Measurements from ENCODE around the gene WBP2NL.
"Not testable (repeated sequence)": the region's sequence is repeated elsewhere in the genome, so short reads cannot be mapped to it uniquely, and the experiment has no call there.

The WBP2NL gene, protein sequence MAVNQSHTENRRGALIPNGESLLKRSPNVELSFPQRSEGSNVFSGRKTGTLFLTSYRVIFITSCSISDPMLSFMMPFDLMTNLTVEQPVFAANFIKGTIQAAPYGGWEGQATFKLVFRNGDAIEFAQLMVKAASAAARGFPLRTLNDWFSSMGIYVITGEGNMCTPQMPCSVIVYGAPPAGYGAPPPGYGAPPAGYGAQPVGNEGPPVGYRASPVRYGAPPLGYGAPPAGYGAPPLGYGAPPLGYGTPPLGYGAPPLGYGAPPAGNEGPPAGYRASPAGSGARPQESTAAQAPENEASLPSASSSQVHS

GRCh38 chr22:41998361-41999261, at the start of gene WBP2NL:
Gene WBP2NL (plus strand): TSS chr22:41998788. CDS start chr22:41998819, 31 bp downstream.
- peak; percentile 64 to 74 for DNase-seq

DNA sequence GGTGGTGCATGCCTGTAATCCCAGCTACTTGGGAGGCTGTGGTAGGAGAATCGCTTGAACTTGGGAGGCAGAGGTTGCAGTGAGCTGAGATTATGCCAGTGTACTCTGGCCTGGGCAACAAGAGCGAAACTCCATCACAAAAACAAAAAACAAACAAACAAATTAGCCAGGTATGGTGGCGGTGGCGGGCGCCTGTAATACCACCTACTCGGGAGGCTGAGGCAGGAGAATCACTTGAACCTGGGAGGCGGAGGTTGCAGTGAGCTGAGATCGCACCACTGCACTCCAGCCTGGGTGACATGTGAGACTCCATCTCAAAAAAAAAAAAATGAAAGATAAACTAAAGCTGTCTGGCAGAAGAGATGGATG, 49.7 kb upstream of the WBP2NL start:
- DNase-seq: not testable (repeated sequence)

DNA sequence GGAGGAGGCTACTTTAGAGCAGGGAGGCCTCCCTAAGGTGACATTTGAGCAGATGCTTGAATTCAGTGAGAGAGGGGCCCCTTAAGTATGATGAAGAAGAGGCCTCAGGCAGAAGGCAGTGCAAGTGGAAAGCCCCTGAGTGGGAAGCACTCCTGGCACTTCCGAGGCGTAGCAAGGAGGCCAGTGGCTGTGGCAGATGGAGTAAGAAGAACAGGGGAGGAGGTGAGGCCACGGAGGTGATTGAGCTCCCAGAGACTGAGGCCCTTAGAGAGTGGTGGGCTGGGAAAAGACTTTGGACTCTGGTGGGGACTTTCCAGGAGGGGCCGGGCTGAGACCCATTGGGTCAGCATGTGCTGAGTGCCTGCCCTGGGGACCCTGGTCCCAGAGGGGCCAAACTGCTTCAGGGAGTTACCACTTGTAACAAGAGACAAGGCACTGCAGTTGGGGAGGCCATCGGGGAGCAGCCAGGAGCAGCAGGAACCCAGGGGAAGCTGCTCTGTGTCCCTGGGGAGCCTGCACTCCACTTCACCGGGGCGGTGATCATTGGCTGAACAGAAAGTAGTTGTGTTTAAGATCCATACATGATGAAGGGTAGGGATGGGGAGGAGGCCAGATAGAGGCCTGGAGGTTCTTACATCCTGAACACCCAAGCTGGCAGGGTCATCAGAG, 49.2 kb upstream of the WBP2NL start:
- DNase-seq: no peak

DNA sequence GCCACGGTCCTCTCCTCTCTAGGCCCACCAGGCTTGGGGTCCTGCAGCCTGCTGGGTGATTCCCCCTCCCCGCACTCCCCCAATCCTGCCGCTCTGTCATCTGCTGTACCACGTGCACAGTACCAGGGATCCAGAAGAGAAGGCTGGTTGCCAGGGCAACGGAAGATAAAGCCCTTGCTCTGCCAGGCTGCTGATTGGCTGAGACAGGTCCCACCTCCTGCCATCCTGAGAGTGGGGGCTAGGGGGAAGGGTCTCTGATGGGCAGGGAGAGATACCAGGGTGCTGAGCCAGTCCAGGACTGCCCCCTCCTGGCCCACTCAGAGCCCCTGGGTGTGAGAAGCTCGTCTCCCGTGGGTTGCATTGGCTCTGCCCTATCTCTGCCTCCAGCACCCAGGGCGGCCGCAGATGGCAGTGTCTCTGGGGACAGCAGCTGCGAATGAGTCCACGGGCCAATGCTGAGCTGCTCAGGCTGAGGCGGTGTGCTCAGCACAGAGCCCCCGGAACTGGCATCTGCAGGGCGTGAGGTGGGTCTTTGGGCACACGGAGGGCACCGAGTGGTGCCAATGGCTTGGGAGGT, 46.6 kb upstream of the WBP2NL start, which contains the start of gene SMIM45:
TSS of gene SMIM45 (plus strand) at position 253 of the 577 bp plus-strand sequence.
- no peak for DNase-seq

GRCh38 chr22:41952713-41953112, 45.9 kb upstream of the WBP2NL start:
- no peak for DNase-seq

DNA sequence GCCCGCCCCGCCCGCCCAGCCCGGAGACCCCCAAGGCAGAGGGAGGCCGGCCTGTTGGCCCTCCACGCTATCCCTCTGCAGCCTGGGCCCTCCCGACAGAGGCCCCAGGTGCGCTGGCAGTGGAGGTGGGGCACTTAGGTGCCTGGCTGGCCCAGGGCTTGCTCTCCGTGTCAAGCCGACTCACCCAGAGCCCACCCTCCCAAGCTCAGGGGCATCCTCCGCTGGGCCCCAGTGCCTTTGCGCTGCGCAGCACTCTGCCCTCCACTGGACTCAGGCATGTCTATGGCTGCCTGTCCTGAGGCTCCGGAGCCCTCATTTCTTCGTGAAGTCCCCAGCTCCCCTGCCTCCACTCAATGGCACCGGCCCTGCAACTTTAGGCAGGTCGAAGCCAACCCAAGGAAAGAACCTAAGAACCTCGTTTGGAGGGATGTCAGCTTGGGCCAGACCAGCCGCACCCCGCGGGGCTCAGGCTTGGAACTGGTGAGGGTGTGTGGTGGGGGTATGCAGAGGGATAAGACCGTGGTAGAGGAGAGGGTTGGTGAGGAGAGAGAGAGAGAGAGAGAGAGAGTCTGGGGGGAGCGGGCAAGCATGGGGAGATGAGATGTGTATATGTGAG, 40.5 kb upstream of the WBP2NL start:
- no peak for DNase-seq

DNA sequence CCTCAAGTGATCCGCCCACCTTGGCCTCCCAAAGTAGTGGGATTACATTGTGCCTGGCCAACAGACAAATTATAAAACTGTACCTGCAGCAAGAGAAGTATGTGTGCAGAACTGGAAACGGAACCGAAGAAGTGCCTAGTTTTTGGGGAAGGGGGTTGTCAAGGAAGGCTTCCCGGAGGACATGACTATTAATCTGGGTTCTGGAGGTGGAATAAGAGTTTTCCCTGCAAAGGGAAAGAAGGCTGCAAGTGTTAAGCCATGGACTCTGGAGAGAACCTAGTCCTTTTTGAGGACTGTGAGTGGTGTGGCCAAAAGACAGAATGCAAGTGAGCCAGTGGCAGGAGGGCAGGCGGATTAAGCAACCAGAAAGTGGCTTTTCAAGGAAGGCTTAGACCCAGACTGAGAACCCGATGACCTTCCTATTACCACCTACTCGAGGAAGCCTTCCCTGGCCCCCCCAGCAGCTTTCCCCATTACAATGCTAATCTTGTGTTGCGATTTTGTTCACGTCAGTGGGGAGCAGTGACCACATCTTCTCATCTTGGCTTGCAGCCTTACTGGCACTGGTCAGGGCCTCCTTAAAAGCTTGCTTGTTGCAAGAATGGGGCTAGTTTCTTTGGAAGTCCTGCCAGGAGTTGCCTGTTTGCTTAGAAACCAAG, 35.0 kb upstream of the WBP2NL start:
- DNase-seq: no peak

GRCh38 chr22:41964112-41964491, 34.5 kb upstream of the WBP2NL start:
- DNase-seq: no peak

DNA sequence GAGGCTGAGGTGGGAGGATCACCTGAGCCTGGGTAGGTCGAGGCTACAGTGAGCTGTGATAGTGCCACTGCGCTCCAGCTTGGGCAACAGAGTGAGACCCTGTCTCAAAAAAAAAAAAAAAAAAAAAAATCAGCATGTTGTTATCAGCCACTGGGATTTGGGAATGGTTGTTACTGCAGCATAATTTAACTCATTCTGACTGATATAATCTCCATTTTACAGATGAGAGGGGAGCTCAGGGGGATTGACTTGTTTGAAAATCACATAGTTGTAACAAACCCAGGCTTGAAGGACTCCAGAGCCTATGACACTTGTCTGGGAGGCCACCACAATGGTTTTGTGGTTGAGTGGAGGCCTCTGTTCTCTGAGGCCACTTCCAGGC, 32.4 kb upstream of the WBP2NL start:
- no peak for DNase-seq

GRCh38 chr22:41966607-41967240, 31.9 kb upstream of the WBP2NL start:
- DNase-seq: peak; percentile 82 to 85

DNA sequence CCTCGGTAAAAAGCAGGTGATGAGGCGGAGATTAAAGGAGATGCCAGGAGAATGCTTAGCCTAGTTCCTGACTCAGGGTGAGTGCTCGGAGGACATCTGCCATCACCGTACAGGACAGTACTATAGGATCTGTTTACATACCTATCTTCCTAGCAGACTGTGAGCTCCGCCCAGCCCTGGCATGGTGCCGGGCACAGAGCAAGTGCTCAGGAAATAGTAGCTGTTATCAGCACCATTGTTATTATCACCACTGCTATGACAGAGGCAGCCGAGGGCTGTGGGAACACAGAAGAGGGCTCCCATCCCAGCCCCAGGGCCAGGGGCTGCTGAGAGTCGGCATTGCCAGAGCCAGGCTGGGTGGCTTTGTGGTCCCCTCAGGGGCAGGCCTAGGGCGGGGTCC, 30.0 kb upstream of the WBP2NL start:
- peak; percentile 64 to 73 for DNase-seq

GRCh38 chr22:41969110-41969646, 29.4 kb upstream of the WBP2NL start, which contains the start of gene SEPTIN3:
Gene SEPTIN3 (plus strand): TSS chr22:41969443. CDS start chr22:41971493, 2,050 bp downstream.
- DNase-seq: peak in 1 of 2 experiments; percentile 32

DNA sequence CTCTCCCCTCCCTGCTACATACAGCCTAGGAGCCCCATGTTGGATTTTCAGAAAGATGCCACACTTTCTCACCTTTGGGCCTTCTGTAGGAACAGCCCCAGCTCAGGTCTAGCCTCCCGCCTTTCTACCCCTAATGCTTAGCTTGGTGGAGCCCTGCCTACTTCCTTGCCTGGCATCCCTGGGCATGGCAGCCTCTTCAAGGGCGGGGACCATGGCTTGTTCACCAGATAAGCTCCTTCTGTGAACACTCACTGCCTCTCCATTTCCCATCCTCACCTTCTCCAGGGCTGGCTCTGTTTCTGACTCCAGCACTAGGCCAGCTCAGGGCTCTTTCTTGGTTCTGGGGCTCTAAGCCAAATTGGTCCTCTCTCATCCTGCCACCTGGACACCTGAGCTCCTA, 28.0 kb upstream of the WBP2NL start:
- DNase-seq: no peak

- DNase-seq: no peak
Observed at GRCh38 chr22:41971431-41971830, 27.2 kb upstream of the WBP2NL start.

DNA sequence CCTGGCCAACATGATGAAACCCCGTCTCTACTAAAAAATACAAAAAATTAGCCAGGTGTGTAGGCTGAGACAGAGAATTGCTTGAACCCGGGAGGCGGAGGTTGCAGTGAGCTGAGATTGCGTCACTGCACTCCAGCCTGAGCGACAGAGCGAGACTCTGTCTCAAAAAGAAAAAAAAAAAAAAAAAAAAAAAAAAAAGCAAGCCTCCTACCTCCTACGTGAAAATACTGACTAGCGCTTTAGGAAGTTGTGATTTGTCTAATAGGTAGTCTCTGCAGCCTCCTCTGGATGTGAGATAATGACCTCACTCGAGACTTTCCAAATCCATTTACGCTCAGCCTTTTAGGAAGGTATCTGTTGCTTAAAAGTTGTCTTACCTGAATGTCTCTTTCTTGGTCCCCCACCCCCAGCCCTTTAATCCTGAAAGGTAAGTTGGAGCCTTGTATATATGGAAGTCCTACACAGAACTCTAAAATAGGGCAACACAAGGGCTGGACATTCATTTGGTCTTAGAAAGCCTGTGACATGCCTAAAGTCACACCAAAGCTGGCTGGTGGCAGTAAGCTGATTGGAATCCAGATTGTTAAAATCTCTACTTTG, 23.8 kb upstream of the WBP2NL start:
- no peak for DNase-seq

DNA sequence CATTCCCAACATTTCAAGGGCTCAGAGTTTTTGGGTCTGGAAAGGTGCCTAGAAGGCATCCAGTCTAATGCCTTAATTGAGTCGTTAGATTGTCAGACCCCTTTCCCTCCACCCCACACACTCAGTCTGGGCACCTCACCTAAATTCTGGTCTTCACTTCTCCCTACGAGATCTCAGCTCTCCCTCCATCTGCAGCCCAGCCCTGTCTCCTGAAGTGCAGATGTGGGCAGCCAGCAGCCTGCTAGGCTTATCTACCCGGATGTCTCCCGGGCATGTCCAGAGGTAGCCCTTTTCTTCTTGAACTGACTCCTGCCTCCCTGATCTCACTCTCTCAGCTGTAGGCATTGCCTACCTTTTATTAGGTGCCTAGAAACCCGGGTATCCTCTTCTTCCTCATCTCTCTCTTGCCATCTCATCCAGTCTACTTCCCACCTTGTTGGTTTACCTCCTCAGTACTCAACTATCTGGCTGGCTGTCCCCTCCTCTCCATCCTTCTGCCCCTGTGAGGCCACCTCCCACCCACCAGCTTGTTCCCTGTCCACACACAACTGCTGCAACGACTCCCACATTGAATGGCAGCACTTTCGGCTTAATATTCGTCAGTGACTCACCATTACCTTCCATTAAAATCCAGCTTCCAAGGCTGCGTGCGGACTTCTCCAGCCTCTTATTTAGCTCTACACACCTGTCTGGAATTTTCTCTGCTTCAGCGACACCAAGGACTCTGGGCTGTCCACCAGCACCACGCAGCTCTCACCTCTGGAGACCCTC, 23.1 kb upstream of the WBP2NL start:
- no peak for DNase-seq

GRCh38 chr22:41976070-41976901, 22.3 kb upstream of the WBP2NL start:
- peak; percentile 13 for DNase-seq

GRCh38 chr22:41976961-41977566, 21.5 kb upstream of the WBP2NL start:
- peak in 1 of 2 experiments; percentile 60 for DNase-seq

All from SHP77 (cell line).